GM19023 (cell line): ENCODE measurements around the gene AP4S1.
"Not testable (repeated sequence)": the region's sequence is repeated elsewhere in the genome, so short reads cannot be mapped to it uniquely, and the experiment has no call there.

Experiments
- ATAC-seq: cut with Tn5 transposase; IDR thresholded peaks from one replicate; pipeline ENCODE4 v1.9.1; 2021; ENCODE audit warnings: mild to moderate bottlenecking, moderate library complexity; ENCODE audit not compliant: unreplicated experiment

Gene AP4S1

DNA sequence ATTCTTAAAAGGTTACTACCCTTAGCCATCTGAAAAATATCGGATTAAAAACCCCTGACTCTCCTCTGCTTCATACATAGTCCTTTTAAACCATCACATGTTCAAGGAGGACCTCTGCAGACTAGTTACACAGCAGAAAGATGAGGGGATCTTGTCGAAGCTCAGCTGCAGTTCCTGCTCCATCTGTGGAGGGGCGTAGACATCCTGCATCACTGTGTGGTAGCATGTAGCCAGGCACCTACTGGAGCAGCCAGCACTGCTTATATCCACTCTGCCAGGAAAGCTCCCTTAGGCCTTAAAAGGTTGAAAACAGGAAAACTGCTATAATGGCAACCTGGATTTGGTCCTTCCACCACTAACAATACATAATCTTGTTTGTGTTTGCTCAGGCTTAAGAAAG lies 58.3 kb downstream of the AP4S1 start:
- no peak for ATAC-seq

GRCh38 chr14:31084385-31084784 lies 58.9 kb downstream of the AP4S1 start:
- peak; percentile 78 for ATAC-seq

DNA sequence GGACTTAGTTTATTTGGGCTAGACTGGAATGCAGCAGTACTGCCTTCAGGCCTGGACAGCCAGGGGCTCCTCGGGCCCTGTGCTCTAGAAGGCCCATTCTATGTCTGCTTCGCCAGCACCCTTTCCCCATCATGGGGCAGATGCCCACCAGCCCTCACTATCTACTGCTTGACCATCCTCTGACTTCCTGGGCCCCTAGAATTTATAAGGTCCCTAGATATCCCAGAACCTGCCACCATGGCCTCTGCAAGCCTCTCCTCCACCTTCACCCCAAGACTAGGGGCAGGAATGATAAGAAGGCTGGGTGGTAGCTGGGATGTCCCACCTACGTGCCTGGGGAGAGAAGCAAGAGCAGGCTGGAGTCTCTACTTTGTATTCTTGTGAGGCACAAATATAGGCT lies 59.6 kb downstream of the AP4S1 start:
- ATAC-seq: no peak

- ATAC-seq: not testable (repeated sequence)
Observed at GRCh38 chr14:31086466-31086865, 61.0 kb downstream of the AP4S1 start.

DNA sequence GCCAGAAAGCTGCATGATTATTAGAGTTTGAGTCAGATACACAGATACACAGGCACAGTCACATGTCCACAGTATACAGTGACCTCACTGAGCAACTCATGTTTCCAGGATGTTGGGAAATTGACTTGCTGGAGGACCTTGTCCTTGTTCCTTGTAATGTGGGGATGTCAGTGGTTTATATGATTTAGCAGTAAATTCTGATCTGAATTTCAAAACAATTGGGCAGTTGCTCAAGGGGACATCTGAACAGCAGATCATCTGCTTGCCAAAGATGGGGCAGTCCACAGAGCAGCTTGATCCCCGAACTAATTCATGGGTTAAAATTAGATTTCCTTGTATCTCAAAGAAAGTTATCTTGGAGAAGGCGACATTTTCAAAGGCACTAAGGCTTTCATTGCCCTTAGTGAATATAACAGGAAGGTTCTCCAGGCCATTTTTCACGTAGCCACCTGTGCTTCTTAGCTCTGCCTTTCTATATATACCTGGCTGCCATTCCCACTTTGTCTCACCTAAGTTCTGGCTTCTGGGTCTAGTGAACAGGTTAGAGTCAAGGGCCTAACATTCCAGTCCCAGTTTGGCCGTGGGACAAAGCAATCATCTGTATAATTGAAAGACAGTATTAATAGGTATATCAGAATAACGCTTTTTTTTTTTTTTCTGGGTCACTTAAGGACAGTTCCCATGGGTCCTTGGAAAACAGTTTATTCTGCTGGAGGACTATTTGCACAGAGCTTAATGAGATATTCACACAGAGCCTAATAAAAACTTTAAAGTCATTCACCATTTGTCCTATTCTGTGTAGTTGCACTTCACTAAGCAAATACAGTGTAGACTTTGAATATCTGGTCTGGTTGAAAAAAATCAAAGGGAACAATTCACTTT lies 65.7 kb downstream of the AP4S1 start:
- ATAC-seq: no peak

DNA sequence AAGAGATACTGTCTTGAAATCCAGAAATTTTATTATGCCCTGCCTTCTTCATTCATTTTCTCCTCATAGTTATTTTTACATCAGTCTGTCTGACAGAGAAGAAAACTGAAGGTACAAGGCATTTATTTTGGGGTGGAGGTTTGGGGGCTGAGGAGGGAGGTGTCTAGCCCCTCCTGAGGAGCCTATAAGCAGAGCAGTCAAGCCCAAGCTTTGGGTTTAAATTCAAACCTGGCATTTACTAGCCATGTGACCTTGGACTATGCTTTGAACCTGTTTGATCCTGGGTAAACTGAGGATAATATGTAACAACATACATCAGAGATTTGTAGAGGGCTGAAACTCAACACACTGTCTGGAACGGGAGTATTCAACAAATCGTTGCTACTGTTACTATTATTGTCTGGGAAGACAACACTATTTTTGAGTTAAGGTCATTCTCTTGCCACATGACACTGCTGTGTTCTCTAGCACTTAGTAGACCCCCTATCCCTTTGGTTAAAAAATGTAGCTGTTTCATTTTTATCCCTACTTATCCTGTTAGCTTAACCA lies 66.8 kb downstream of the AP4S1 start:
- ATAC-seq: no peak

DNA sequence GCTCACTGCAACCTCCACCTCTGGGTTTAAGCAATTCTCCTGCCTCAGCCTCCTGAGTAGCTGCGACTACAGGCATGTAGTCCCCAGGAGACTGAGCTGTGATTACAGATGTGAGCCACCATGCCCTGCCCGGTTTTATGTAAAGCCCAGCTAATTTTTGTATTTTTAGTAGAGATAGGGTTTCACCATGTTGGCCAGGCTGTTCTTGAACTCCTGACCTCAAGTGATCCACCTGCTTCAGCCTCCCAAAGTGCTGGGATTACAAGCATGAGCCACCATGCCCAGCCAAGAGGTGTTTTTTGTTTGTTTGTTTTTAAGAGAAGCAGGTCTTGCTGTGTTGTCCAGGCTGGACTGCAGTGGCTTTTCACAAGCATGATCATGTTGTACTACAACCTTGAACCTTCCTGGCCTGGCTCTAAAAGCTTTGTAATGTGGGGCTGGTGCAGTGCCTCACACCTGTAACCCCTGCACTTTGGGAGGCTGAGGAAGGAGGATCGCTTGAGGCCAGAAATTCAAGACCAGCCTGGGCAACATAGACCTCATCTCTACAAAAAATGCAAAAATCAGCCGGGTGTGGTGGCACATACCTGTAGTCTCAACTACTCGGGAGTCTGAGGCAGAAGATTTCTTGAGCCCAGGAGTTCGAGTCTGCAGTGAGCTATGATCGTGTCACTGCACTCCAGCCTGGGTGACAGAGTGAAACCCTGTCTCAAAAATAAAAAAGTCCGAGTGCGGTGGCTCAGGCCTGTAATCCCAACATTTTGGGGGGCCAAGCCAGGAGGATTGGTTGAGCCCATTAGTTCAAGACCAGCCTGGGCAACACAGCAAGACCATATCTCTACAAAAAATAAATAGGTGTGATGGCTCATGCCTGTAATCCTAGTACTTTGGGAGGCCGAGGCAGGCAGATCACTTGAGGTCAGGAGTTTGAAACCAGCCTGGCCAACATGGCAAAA lies 68.7 kb downstream of the AP4S1 start:
- not testable (repeated sequence) for ATAC-seq

- not testable (repeated sequence) for ATAC-seq
Observed at GRCh38 chr14:31095817-31096216, 70.4 kb downstream of the AP4S1 start.

- no peak for ATAC-seq
Observed at GRCh38 chr14:31096255-31096654, 70.8 kb downstream of the AP4S1 start.

GRCh38 chr14:31097081-31097480 lies 71.6 kb downstream of the AP4S1 start:
- no peak for ATAC-seq

GRCh38 chr14:31106768-31107167 lies 81.3 kb downstream of the AP4S1 start:
- ATAC-seq: no peak

DNA sequence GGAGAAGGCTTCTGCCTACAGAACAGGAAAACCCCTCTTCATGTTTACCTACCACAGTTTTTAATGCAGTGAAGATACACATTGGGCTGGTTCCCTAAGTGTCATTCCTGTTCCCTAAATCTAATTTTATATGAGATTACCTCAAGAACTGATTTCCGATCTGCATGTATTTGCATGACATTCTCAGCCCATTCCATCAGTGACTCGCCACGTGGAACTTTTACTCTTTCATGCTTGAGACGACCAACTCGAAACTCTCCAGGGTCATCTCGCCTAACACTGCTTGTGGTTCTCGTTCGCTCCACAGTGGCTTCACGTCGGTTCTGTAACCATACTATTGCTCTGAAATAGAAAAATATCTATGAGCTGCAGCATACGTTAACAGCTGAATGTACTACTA lies 83.8 kb downstream of the AP4S1 start:
- no peak for ATAC-seq

DNA sequence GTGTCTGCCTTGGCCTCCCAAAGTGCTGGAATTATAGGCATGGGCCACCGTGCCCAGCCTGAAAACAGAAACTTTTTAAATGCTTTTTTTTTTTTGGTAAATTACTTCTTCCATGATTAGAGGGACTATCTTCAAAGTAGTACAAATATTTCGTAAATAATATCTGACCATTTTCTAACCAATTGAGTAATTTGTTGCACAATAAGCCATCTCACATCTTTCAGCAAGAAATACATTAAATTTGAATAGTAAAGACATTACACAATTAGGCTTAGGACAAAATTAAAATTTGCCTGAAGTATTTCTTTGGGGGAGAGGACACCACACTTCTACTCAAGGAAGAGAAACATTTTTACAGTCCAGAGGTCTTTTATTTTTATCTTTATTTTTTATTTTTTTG lies 85.4 kb downstream of the AP4S1 start:
- ATAC-seq: no peak

DNA sequence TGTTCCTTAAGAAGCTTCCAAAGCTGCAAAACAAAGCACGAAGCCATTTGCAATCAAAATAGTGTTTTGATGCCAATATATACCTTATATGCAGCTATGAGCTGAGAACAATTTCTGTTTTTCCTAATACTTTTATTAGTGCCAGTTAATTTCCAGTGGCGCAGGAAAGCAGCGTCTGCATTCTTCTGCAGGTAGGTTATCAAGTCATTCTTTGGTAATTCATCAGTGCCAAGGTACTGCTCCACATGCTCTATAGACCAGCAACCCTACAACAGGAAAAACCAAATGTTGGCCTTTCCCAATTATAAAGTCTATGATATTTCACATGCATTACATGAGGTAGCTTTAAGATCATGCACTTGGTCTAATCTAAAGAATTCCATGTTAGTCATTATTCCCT lies 88.3 kb downstream of the AP4S1 start:
- no peak for ATAC-seq

DNA sequence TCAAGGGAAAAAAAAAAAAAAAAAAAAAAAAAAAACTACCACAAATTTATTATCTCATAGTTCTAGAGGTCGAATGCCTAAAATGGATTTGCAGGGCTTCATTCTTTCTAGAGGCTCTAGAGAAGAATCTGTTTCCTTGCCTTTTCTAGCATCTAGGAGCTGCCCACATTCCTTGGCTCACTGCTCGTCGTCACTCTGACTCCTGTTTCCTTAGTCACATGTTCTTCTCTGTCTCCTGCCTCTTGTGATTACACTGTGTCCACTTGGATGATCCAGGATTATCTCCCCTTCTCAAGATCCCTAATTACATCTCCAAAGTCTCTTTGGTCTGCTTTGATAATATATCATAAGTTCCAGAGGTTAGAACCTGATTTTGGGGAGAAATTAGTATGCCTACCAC lies 93.4 kb downstream of the AP4S1 start:
- ATAC-seq: no peak

GRCh38 chr14:31122098-31122611 lies 96.7 kb downstream of the AP4S1 start:
- no peak for ATAC-seq

GRCh38 chr14:31122921-31123320 lies 97.5 kb downstream of the AP4S1 start:
- ATAC-seq: no peak

GRCh38 chr14:31124197-31124596 lies 98.7 kb downstream of the AP4S1 start:
- no peak for ATAC-seq

GRCh38 chr14:31125231-31125630 lies 99.8 kb downstream of the AP4S1 start:
- no peak for ATAC-seq

DNA sequence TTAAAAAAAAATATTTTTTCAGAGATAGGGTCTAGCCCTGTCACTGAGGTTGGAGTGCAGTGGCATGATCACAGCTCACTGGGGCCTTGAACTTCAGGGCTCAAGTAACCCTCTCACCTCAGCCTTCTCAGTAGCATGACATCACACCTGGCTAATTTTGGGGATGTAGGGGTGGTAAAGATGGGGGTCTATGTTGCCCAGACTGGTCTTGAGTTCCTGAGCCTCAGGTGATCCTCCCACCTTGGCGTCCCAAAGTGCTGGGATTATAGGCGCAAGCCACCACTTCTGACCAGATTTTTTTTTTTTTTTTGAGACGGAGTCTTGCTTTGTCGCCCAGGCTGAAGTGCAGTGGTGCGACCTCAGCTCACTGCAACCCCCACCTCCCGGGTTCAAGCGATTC lies 101.2 kb downstream of the AP4S1 start:
- ATAC-seq: no peak

GRCh38 chr14:31127690-31128089 lies 102.2 kb downstream of the AP4S1 start:
- ATAC-seq: no peak
